ENCODE measurements around the gene PEX7.

PEX7 gene

DNA sequence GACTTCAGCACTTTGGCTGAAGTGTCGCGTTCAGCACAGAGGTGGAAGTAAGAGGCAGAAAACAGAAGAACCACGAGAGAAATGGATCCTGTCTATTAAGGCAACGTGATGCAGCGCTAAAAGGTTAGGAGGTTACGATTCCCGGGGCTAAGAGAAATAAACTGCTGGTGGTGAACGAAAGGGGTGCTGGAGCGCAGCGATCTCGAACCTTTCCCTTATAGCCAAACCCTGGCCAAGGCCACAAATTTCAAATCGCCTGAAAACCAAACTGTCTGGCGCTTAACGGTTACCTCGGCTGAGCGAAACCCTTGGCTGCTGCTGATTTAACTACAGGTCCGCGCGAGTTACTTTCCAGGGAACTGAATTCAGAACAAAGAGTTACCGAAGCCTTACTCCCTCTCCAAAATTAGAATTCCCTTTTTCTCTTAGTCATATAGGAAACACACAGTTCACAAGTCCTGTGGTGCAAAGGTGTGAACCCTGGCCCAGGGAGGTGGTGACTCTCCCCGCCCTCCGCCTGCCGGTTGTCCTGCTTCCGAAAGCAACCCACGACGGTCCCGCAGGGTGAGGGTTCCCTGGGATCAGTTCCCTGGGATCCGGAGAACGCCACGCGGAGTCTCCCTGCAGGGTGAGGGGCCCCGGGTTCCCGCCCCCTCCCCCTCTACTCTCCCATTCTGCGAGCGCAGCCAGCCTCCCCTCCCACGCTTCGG is 98.4 kb downstream of the PEX7 start:
- TF ChIP-seq CTCF (conservative IDR thresholded peaks at IDR 0.05) (no peak), ZFX (IDR thresholded peaks at IDR 0.05) (no peak)
- H3K27ac ChIP-seq = no peak overlapping the region

DNA sequence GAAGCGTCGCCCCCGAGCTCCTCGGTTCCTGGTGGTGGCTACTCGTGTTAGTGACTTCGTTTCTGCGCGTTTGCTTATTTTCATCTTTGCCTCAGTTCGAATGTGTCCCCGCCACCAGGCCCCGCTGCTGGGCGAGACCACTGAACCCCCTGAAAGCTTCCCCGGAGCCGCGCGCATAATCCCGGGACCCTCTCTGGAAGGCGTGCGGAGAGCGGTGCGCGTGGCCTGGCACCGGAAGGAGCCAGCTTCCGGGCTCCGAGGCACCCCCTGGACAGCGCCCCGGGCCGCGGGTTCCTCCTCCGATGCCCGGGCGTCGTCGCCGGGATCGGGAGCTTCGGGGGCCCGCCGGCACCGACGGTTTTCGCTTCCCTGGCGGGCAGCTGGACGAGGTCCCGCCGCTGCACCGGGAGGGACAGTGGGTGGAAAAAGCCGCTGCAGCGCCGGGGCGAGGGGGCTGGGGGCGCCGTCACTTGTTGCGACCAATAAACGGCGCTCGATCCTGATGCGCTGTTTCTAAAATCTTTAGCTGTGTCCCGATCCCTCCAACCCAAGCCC is 99.1 kb downstream of the PEX7 start:
- H3K27ac ChIP-seq = no peak overlapping the region
- TF ChIP-seq ZFX (IDR thresholded peaks at IDR 0.05) = no peak
- TF ChIP-seq CTCF (conservative IDR thresholded peaks at IDR 0.05) = no peak

GRCh38 chr6:136921936-136922684 is 99.7 kb downstream of the PEX7 start, which contains the start of gene SLC35D3:
SLC35D3 (plus strand) TSS chr6:136922301; CDS start chr6:136922429, 128 bp downstream.
- TF ChIP-seq CTCF (conservative IDR thresholded peaks at IDR 0.05) (no peak), ZFX (IDR thresholded peaks at IDR 0.05) (no peak)
- no peak within 1 kb of the TSS for H3K27ac ChIP-seq

- H3K27ac ChIP-seq = no peak overlapping the region
- TF ChIP-seq ZFX (IDR thresholded peaks at IDR 0.05) (no peak), CTCF (conservative IDR thresholded peaks at IDR 0.05) (no peak)
Measured at GRCh38 chr6:136922685-136923006, 100.3 kb downstream of the PEX7 start.

DNA sequence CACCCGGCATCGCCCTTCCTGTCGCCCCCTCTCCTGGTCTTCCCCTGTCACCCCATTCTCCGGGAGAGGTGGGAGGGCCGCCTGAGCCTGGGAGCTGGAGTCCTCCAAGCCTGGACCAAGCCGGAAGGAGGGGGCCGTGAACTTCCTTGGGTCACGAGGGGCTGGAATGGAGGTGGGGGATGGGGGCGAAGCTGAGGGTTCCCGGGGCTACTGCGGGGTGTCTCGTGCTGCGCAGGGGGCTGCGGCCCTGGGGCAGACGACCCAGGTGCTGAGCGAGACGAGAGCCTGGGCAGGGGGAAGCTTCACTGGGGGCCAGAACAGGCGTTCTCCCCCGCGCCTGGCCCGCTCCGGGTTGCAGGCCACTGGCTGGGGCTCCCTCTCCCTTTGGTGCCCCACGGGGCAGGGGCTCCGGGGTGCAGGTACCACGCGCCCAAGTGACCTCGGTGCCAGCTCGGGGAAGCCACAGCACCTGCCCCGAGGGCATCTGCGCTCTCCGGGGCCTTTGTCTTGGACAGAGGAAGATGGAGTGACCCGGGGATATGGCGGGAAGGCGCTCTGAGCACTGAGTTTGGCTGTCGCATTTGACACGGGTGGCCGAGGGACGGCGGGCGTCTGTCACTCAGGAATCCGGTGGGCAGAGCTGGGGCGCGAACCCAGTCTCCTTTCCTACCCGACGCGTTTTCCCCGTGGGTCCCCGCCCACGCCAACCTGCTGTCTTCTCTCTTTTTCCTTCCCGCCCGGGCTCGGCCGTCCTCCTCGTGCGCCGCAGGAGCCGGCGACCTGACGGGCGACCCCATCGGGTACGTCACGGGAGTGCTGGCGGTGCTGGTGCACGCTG is 100.9 kb downstream of the PEX7 start:
- TF ChIP-seq ZFX (IDR thresholded peaks at IDR 0.05) (no peak), CTCF (conservative IDR thresholded peaks at IDR 0.05) (no peak)
- H3K27ac ChIP-seq = no peak overlapping the region

GRCh38 chr6:136923954-136924673 is 101.7 kb downstream of the PEX7 start:
- TF ChIP-seq CTCF (conservative IDR thresholded peaks at IDR 0.05) = no peak
- no peak for TF ChIP-seq ZFX (IDR thresholded peaks at IDR 0.05)
- no peak overlapping the region for H3K27ac ChIP-seq

Data from C4-2B (cell line).